Raji (cell line): ENCODE measurements around the gene DPM1.

Source experiments
- POLR2A ChIP-seq: IDR thresholded peaks from 2 replicates; pipeline ENCODE4 v1.6.1; 2011; ENCODE audit warnings: low read depth, low read length, control low read depth; ENCODE audit not compliant: insufficient read depth

The DPM1 gene

GRCh38 chr20:50987493-50988210 lies 29.3 kb upstream of the DPM1 start:
- TF ChIP-seq POLR2A = no peak

DNA sequence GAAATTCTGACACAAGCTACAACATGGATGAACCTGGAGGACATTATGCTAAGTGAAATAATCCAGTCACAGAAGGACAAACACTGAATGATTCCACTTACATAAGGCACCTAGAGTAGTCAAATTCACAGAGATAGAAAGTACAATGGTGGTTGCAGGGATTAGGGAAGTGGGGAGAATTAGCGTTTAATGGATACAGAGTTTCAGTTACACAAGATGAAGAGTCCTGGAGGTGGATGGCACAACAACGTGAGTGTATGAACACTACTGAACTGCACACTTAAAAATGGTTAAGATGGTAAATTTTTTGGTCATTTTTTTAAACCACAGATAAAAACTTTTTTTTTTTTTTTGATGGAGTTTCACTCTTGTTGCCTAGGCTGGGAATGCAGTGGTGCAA lies 25.0 kb upstream of the DPM1 start:
- no peak for TF ChIP-seq POLR2A

DNA sequence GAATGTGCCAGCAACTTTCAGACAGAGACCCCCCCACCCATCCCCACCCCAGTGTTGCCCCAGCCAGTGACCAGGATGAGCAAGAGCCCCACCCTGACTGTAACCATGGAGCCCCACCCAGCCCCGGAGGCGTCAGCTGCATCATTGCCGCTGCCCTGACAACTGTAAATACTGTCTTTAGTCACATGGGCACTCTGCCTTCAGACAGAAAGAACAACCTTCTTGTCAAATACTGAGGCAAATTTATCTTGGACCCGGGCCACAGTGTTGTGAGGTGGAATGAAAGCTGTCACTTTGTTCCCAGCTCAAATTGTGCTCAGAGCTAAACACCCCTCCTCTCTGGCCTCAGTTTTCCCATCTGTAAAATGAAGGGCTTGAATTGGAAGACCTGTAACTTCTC lies 24.0 kb upstream of the DPM1 start:
- TF ChIP-seq POLR2A = no peak

- no peak for TF ChIP-seq POLR2A
These were observed 23.3 kb upstream of the DPM1 start for GRCh38 chr20:50981714-50982048.

DNA sequence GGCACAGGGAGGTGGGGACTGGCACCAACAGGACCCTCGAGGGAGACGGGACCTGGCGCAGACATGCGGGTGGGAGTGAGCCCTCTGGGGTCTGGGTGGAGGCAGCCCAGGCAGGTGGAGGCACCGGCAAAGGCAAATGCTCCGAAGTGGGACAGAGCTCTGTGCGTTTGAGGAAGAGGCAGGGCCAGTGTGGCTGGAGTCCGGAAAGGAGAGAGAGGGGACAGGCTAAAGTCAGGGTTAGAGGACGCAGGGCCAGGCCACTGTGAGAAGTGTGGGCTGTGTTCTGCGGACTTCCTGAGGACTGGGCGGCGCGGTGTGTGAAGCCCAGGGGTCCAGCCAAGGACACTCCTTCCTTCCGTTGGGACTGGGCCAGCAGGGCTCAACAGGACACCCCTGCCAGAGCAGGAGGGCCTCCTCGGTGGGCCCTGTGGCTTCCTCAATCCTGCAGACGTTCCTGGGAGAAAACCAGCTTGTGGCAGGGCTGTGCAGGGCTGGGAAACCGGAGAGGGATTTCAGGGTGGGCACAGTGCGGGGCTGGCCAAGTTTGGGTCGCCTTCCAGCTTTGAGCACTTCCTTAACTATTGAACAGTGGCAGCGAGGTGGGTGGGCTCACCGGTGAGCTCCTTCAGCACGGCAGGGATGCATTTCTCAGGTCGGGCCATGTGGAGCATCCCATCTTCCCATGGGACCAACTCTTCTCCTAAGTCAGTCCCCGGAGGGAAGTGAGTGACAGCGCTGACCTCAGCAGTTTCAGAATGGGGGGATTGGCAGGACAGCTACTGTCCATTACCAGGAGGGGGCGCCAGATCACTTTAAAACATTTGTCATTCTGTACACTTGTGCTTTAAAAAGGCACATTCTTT lies 22.8 kb upstream of the DPM1 start:
- no peak for TF ChIP-seq POLR2A

DNA sequence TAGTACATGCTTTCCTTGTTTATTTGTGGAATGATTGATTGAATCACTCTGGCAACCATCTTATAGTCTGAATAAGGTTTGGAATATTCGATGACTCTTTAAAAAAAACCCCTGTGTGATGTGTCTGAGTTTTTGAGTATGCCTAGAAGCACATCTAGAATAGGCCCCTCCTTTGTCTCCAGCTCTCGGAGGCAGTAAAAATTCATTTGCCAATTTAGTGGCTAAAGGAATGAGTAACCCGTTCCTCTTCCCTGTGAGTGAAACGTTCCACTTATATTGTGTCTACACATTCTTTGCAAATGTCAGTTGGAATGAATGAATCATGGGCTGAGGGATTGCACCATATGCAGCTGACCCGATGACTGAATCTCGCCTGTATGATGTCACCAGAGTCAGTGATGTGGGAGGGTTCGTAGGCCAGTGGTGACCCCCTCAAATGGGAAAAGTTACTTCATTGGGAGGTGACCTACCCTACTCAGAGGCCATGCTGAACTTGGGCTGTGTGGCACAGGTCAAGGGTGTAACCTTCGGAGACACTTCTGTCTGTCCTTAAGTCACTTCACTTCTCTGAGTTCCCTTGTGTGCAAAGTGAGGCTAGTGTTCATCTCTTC lies 21.8 kb upstream of the DPM1 start:
- no peak for TF ChIP-seq POLR2A

GRCh38 chr20:50977066-50978021 lies 19.0 kb upstream of the DPM1 start:
- no peak for TF ChIP-seq POLR2A

DNA sequence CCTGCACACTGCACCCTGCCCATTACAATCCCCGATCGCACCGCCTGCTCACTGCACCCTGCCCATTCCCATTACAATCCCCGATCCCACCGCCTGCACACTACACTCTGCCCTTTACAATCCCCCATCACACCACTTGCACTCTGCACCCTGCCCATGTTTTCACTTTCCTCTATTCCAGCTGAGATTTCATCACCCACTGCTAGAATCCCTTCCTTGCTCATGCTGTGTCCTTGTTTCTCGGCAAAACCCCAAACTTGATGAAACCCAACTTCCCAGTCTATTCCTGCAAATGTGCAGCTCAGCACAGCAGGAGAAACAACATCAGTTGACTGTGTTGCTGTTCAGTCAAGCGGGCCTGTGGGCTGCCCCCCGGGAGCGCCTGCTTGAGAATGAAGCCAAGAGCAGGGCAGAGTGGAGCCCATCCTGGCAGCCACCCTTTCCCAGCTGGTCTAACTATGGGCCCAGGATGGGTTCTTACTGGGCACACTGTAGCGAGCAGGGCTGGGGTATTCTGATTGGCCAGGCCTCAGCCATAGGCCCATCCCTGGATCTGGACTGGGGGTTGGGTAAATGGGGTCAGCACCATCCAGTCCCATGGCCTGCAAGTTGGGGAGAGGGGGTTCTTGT lies 17.5 kb upstream of the DPM1 start:
- TF ChIP-seq POLR2A = no peak

GRCh38 chr20:50969912-50970311 lies 11.6 kb upstream of the DPM1 start:
- TF ChIP-seq POLR2A = no peak

DNA sequence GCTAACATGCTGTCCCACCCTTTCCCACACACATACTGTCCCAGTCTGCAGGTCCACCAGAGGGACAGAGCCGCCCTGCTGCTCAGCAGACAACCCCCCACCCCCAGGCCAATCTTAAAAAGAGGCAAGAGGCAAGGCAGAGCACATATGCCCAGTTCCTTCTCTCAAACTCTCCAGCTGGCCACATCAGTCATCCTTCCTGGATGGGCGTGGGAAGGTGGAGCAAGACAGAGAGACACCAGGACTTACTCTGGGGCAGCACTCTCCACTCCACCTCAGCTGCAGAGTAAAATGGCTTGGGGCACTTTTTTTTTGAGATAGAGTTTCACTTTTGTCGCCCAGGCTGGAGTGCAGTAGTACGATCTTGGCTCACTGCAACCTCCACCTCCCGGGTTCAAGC lies 11.1 kb upstream of the DPM1 start:
- TF ChIP-seq POLR2A = no peak

GRCh38 chr20:50968289-50968688 lies 10.0 kb upstream of the DPM1 start:
- no peak for TF ChIP-seq POLR2A

DNA sequence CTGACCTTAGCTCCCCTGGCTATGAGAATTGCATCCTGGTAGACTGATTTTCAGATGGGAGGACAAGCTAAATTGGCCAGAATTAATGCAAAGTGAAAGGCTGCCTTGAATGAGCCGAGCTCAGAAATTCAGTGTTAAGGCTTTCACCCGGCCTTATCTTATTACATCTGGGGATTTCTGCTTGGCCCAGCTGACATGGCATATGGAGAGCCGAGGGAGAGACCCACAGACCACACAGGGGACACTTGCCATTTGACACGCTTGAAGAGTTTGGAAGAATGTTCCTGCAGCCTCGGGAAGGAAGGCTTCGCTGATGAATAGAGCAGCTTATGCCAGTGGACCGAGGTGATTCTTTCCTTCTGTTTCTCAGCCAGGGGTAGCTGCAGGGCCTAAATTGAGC lies 9.3 kb upstream of the DPM1 start:
- no peak for TF ChIP-seq POLR2A

DNA sequence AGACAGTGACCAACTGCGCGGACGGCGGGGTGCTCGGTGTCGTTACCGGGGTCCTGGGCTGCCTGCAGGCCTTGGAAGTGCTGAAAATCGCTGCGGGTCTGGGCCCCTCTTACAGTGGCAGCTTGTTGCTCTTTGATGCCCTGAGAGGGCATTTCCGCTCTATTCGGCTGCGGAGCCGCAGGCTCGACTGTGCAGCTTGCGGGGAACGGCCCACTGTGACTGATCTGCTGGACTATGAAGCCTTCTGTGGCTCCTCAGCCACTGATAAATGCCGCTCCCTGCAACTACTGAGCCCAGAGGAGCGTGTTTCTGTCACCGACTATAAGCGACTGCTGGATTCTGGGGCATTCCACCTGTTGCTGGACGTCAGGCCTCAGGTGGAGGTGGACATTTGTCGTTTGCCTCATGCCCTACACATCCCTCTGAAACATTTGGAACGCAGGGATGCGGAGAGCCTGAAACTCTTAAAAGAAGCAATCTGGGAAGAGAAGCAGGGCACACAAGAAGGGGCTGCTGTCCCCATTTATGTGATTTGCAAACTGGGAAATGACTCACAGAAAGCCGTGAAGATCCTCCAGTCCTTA lies 1.3 kb upstream of the DPM1 start:
- TF ChIP-seq POLR2A = no peak
